Epithelial cell of proximal tubule (primary cell): ENCODE measurements around the gene UGT1A9. TPM values are rescaled to one million over a fixed set of nuclear protein-coding genes. Genes with fewer than 3 reads are reported as not detected.

Experiments used
- DNase-seq: peaks from one replicate; pipeline ENCODE4 v3.0.0-alpha.2; 2011; ENCODE audit warnings: low read depth
- H3K4me3 ChIP-seq: 2 replicates; pipeline ENCODE4 v1.5.1; 2011; ENCODE audit warnings: low read depth, mild to moderate bottlenecking, low read length
- total RNA-seq: library from RNA; depleted of rRNA; stranded (reverse); fragments of >200 nt; gene quantifications from 2 replicates; pipeline ENCODE4 v1.2.3, GENCODE V29; 2015
- TF ChIP-seq, protein P1 (sequence below): conservative IDR thresholded peaks from 2 replicates; pipeline ENCODE4 v1.5.1; 2012; ENCODE audit warnings: low read depth, mild to moderate bottlenecking, low read length

The UGT1A9 gene
- total RNA-seq, 1 donor from 2014 or later = not detected

DNA sequence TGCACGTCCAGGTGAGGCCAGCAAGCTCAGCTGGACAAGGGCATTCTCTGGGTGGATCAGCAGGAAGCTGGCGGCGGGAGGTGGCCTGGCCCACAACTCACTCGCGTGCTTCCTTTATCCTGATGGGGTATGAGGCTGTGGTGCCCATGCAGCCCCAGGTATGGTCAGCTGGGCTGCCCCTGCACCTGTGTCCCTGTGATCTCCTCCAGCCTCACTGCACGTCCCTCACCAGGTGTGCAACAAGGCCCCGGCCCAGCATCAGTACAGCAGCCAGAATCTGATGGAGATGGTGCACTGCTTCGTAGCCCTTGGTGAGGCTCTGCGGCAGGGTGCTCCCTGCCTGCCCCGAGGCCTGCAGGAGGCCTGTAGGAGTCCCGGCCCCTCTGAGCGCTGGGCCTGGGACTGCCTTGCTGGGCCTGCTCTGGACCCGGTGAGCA lies 124.1 kb downstream of the UGT1A9 start:
- no peak overlapping the region for H3K4me3 ChIP-seq
- no peak for DNase-seq
- TF ChIP-seq, protein P1, sequence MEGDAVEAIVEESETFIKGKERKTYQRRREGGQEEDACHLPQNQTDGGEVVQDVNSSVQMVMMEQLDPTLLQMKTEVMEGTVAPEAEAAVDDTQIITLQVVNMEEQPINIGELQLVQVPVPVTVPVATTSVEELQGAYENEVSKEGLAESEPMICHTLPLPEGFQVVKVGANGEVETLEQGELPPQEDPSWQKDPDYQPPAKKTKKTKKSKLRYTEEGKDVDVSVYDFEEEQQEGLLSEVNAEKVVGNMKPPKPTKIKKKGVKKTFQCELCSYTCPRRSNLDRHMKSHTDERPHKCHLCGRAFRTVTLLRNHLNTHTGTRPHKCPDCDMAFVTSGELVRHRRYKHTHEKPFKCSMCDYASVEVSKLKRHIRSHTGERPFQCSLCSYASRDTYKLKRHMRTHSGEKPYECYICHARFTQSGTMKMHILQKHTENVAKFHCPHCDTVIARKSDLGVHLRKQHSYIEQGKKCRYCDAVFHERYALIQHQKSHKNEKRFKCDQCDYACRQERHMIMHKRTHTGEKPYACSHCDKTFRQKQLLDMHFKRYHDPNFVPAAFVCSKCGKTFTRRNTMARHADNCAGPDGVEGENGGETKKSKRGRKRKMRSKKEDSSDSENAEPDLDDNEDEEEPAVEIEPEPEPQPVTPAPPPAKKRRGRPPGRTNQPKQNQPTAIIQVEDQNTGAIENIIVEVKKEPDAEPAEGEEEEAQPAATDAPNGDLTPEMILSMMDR = no peak

DNA sequence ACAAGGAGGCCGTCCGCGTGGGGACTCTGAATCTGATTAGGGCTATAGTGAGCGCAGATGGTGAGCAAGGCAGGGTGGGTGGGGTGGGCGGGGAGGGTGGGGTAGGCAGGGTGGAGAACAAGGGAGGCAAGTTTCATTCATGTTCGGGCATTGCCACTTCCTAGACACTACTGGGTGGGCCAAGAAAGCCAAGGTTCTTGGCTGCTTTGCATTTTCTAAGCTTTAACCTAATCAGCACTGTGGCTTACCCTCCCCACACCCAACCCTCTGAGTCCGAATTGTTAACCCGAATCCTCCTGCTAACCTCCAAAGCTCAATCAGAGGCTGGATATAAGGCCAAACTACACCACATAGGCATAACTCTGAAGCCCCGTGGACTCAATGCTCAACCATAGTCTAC lies 124.6 kb downstream of the UGT1A9 start:
- no peak overlapping the region for H3K4me3 ChIP-seq
- TF ChIP-seq, protein P1 = no peak
- no peak for DNase-seq

DNA sequence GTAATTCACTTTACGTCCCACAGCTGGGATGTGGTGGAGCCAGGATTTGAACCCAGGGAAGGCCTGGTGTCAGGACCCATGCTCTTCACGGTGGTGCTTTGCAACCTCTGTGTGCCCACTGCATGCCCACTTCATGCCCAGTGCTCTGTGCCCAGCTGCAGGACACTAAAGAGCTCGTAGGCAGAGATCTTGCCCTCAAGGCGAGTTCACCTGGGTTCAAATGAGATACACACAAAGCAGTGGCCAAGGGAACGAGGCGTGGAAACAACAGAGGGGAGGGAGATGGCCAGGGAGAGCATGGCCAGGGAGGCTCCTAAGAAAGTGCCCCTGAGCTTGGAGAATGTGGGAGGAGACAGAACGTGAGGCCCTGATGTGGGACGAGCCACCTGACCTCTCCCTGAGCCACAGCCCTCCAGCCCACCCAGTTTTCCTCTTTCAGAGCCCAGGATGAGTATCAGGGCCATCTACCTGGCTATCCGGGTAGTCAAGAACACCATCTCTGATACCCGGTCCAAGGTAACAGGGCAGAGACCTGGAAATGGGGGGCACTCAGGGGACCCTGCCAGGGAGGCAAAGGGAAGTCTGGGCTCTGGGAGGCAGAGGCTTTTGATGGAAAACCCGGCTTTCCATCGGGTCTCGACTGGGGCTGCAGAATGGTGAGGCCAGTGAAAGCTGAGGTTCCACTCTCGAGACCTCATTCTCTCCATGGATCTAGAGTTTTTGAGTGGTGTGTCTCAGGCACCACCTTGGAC lies 126.8 kb downstream of the UGT1A9 start:
- no peak overlapping the region for H3K4me3 ChIP-seq
- no peak for DNase-seq
- TF ChIP-seq, protein P1 = no peak

DNA sequence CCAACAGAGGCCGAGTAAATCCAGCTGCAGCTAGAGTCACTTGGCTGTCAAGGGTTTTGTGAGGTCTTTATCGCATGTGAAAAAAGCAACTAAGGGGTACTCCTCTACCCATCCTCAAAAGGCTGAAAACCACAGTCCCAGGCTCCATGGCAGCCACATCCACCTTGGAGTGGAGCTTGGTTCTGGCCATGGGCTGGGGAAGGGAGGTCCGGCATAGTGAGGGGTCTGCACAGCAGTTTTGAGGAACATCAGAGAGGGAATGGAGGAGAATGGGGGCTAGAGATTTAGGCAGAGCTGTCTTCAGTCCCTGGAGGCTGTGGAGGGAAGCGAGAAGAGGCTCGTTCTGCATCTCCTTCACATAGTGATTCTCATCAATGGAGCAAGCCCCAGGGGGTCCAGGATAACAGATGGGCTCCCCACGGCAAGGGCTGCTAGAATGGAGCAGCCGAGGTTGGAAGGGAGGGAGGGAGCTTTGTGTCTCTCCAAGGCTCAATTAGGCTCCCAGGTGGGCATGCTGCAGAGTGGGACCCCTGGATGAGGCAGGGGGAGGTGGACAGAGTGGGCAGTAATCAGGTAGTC lies 127.5 kb downstream of the UGT1A9 start:
- DNase-seq = no peak
- H3K4me3 ChIP-seq = no peak overlapping the region
- TF ChIP-seq, protein P1 = no peak

DNA sequence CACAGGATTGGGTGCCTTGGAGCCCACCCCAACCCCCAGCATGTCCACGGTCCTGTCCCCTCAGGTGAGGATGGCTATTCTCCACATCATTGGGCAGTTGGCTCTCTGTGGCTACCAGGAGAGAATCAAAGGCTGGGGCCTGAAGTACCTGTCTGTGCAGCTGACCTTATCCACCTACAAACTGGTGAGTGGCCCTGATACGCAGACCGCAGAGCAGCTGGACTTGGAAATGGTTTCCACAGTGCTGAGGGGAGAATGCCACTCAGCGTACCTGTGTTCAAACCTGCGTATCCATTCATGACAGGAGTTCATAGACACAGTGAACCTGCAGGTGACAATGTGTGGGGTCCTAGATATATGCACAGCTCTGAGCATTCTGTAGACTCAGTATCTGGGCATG lies 128.0 kb downstream of the UGT1A9 start:
- H3K4me3 ChIP-seq = no peak overlapping the region
- DNase-seq = no peak
- TF ChIP-seq, protein P1 = no peak

DNA sequence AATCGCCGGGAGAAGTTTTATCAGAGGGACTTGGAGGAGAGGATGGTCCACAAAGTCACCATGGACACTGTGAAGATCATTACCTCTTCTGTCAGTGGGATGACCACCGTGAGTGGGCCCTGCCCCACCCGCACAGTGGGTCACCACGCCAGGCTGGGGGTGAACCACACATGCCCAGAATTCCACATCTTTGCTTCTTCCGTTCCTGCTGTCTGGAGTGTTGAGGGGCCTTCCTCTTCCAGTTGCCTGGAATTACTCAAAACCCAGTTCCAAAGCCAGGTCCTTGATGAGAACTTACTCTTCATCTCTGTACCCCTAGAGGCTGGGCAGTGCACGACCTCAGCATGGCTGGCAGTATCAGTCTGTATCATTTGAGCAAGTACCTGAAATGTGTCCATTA lies 128.5 kb downstream of the UGT1A9 start:
- DNase-seq = no peak
- TF ChIP-seq, protein P1 = no peak

More for the DNA sequence above, 128.5 kb downstream of the UGT1A9 start:
- H3K4me3 ChIP-seq = no peak overlapping the region
